ENCODE results near the gene ERAP2.

GRCh38 chr5:96856371-96856770 lies 19.9 kb upstream of the ERAP2 start:
- no peak for TF ChIP-seq TAF1 (IDR thresholded peaks at IDR 0.05; ENCODE audit: low read depth, low read length)
- TF ChIP-seq POLR2AphosphoS5 (IDR thresholded peaks at IDR 0.05; ENCODE audit: low read depth, low read length): no peak
- TF ChIP-seq POLR2A (IDR thresholded peaks at IDR 0.05; ENCODE audit: low read depth, low read length): no peak

All from GM12891 (cell line).